HG03457 (cell line): ENCODE data around the gene CBX7.

Experiments used
- ATAC-seq: cut with Tn5 transposase; IDR thresholded peaks from one replicate; pipeline ENCODE4 v1.9.1; 2021; ENCODE audit warnings: moderate number of reproducible peaks; ENCODE audit not compliant: unreplicated experiment

The CBX7 gene

DNA sequence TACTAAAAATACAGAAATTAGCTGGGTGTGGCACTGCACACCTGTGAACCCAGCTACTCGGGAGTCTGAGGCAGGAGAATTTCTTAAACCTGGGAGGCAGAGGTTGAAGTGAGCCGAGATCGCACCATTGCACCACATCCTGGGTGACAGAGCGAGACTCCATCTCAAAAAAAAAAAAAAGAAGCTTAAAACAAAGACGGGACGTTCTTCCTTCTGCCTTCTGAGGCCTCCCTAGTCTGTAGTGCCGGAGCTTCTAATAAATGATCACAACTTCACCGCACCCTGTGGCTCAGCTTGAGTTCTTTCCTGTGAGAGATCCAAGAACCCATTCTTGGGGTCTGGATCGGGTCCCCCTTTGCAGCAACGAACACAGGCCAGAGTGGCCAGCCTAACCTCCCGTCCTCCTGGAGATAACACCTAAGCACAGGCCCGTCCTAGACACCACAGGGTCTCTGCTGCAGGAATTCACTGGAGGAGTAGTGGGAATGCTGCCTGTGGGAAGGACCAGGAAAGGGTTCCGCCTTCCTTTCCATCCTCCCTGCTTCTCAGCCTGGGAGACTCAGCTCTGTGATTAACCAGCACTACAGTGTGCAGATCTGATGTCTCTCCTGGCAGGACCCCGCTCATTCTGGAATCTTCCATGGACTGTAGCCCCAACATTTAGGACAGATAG lies 57.6 kb downstream of the CBX7 start:
- ATAC-seq: no peak

DNA sequence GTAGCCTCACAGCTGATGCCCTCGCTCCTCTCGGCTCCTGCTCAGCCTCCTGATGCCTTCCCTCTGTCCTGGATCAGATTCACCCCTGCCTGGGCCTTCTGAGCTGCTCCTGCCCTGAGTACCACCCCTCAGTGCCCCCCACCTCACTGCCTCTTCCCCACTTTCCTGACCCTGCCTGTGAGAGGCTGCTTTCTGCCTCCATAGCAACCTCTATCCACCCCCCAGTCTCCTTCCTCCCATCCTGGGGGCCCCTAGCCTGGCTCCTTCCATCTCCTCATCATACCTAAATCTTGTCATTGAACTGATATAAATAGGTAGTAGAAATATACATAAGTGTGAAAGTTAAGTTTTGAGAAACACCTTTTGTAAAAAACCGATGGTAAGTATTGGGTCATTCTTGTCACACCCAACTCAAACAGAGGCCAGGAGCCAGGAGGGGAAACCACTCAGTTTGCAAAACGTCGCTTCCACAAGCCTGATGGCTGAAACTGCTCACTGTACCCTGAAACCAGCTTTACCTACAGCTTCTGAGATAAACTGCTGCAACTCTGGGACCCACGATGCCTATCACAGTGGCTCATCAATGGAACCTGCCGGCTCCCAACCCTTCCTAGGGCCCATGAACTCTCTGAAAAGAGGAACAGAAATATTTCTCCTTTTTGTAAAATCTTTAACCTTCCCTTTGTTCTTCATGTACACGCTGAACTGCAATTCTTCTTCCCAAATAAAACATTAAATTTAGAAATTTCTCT lies 60.2 kb downstream of the CBX7 start:
- no peak for ATAC-seq

DNA sequence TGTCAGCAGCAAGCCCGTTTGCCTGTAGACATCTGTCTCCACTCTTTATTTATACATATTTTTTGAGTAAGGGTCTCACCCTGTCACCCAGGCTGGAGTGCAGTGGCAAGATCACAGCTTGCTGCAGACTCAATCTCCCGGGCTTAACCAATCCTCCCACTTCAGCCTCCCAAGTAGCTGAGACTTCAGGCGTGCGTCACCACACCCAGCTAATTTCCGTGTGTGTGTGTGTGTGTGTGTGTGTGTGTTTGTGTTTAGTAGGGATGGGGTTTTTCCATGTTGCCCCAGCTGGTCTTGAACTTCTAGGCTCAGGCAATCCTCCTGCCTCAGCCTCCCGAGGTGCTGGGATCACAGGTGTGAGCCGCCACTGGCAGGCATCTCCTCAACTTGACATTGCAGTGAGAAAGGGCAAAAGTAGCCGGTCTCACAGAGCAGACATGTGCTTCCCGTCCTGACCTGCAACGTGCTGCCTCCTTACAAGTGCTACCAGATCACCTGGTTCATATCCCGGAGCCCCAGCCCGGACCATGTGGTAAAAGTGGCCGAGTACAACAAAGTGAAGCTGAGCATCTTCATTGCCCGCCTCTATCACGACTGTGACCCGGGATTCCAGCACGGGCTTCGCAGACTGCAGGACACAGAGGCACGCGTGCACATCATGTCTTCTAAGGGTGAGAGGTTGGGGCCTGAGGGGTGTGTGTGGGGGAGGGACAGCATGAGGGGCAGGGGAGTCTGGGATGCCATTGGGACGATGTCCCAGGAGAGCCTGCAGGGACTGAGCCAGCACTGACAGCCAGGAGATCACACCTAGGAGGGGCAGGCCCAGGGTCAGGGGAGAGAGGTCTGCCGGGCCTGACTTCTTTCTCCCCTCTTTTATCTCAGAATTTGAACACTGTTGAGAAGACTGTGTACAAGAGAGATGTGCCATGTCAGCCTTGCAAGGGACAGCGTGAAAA lies 61.1 kb downstream of the CBX7 start:
- ATAC-seq: no peak

DNA sequence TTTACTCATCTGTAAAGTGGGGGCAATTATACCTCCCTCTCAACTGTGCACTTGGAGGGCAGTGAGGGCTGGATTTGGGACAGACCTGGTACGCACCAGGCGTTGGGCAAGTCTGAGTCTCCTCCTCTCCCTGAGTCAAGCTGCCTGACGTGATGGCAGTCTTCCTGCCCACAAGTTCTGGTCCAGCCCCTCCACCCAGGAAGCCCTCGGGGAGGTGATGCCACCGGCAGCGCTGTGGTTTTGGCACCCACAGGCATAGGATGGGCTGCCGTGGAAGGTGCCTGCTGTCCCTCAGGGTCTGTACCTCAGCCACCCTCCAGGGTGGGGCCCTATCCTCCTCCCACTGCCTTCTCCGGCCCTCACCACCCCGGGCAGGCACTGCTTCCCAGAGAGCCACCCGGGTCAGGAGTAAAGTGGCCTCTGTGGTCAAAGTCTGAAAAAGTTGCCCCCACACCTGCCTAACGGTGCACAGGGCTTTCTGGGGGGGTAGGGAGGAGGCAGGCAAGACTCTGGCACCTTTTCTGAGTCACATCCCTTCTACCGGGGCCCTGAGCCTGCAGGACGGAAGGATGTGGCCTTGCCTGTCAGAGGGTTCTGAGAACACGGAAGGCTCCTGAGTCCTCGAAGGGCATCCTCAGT lies 61.9 kb downstream of the CBX7 start:
- ATAC-seq: no peak

DNA sequence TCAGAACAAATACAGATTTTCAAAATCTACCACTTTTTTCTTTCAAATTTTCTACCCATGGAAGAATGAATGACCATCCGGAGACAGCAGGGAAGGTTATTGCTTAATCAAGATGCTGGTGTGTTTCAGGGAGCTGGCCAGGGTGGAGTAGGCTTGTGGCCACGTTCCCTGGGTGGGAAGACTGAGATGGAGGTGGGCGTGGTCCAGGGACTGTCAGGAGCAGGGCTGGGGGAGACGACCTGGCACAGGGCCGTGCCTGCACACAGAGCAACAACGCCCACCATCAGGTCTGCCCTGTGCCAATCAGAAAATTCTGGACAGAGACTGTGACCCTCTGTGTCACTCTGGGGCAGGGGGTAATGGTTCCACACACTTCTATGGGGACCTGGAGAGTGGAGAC lies 62.6 kb downstream of the CBX7 start:
- ATAC-seq: no peak

DNA sequence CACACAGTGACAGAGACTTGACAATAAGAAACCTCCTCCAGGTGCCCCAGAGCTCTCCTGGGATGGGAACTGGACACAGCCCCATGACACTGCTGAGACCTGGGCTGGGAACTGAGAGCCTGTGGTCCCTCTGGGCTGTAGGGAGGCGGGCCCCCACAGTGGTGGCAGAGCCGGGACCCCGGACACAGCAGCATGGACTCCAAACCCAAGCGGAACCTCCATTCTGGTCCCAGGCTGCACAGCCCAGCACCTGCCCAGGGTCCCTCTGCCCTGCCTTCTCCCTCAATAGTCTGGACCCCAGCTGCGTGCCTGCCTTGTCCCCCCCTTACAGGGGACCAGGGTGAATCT lies 63.8 kb downstream of the CBX7 start:
- ATAC-seq: no peak

DNA sequence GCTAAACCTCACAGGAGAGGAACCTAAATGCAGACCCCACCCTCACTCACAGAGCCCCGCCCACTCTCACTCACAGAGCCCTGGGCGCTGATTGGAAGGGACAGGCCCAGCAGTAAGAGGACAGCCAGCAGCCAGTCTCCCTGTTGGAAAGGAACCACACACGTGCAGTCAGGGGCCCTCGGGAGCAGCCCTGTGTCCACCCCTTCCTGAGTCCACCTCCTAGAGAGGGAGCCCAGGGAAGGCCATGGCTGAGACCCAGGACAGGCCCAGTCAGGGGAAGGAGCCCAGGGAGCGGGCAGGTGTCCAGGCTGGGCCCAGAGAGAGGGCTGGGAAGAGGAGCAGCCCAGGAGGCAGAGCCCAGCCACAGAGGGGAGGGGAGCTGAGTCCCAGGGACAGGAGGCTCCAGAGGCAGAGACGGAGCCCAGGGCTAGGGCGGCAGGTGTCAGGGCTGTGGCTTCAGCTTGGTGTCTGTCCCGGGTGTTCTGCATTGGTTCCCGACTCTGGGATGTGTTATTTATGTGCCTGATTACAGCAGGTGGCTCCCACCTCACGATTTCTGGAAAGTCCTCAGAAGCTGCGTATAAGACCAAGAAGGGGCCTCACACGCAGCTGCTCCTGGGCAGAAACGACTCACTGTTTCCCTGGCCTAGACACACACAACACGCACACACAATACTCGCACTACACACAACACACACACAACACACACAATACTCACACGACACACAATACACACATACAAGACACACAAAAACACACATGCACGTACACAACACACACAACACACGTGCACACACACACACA lies 64.4 kb downstream of the CBX7 start:
- ATAC-seq: no peak

DNA sequence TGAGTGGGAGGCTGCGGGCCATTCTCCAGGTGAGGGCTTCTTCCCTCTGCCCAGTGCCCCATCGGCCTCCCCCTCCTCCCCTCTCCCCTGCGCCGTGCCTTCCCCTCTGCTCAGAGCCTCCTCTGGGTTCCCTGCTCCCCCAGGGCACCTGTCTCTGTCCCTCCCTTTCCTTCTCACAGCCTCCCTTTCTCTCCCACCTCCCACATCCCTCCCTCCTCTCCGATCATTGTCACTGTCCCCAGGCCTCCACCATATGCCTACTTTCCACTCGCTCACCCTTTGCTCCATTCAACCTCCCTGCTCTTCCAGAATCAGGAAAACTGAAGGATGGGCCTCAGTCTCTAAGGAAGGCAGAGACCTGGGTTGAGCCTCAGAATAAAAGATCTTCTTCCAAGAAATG lies 65.4 kb downstream of the CBX7 start:
- ATAC-seq: no peak

DNA sequence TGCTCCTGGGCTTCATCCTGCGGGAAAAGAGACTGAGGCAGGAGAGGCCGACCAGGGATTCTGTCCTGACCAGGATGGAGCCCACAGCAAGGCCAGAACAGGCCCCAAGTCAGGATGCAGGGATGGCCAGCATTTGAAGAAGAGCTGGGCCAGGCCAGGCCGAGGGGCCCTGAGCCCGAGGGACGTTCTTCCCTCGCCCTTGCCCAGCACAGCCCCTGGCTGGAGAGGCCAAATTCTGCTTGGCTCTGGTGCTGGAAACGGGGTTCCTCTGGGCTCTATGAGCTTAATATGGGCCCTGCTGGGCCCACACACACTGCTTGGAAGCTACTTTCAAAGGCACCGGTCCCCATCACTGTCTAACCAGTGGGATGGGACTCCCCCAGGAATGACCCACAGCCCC lies 67.8 kb downstream of the CBX7 start:
- ATAC-seq: no peak

DNA sequence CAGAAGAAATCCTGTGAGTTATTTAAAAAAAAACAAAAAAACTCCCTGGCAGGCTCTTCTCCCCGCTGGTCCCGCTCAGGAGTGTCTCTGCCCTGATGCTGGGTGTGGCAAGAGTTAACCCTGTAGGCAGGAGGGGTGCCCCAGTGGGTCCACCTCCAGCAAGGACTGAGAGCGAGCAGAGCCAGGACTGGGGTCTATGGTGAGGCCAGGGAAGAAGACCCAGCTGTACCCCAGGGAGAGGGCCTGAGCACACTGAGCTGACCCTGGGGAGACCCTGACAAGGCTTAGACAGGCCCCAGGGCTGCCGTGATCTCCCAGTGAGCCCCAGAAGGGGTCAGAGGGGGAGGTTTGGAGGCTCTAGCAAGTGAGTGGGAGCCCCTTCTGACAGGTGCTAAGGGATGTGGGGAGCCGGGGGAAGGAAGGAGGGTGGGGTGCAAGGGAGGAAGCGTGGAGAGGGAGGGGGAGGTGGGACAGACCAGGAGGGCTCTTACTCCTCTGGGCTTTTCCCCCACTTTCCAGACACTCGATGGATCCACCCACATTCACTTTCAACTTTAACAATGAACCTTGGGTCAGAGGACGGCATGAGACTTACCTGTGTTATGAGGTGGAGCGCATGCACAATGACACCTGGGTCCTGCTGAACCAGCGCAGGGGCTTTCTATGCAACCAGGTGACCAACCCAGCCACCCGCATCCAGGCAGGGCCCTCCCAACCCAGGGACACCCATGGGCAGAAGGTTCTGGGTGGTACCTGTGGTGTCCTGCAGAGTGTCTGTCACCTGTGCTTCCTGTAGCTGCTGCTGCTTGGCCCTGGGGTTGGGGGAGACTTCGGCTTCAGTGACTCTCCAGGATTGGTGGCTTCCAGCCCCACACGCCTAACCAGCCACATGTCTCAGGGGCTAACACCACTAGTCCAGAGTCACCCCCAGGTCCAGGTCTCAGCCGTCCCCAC lies 69.0 kb downstream of the CBX7 start:
- no peak for ATAC-seq

DNA sequence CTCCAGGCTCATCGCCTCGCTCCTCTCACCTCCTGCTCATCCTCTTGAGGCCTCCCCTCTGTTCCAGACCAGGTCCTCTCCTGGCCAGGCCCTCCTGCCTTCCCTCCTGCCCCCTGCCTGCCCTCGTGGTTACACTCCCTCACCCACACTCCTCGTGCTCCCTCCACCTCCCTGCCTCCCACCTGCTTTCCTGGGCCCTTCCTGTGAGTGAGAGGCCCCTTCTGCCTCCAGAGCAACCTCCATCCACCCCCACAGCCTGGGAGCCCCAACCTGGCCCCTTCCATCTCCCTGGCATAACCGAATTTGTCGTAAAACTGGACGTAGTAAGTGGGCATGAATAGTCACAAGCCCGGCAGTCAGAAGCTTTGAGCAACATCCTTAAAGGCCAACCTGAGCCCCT lies 70.9 kb downstream of the CBX7 start:
- no peak for ATAC-seq

DNA sequence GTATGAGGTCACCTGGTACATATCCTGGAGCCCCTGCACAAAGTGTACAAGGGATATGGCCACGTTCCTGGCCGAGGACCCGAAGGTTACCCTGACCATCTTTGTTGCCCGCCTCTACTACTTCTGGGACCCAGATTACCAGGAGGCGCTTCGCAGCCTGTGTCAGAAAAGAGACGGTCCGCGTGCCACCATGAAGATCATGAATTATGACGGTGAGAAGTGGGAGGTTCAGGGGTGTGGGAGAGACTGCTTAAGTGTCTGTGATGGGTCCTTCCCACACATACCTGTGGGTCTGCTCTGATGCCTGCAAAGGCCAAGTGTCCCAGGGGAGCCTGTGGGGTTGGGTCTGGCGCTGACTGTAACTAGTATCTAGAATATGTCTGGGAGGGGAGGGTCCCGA lies 71.5 kb downstream of the CBX7 start:
- ATAC-seq: no peak
